PC-3 (cell line): ENCODE data around the gene CDKN3. TPM values are rescaled to one million over a fixed set of nuclear protein-coding genes. Genes with fewer than 3 reads are reported as not detected.

ENCODE experiments used
- total RNA-seq: library from RNA; depleted of rRNA; stranded (reverse); fragments of >200 nt; gene quantifications from 2 replicates; pipeline ENCODE4 v1.2.3, GENCODE V29; 2014; rRNA removed

Gene CDKN3
- total RNA-seq, 1 experiment from 2014 or later, result 434 TPM

Other genes with a start within 250 kb of the CDKN3 start
- gene CNIH1, start 44.4 kb downstream of the CDKN3 start, total RNA-seq, result 139 and 194 TPM in 2 replicates
- 45.2 and 85.2 TPM in 2 replicates for gene GMFB, start 92.0 kb downstream of the CDKN3 start, total RNA-seq
- gene CGRRF1, start 112.9 kb downstream of the CDKN3 start, total RNA-seq, result 31.3 and 31.5 TPM in 2 replicates
- 42.9 and 45.2 TPM in 2 replicates for gene SAMD4A, start 170.1 kb downstream of the CDKN3 start, total RNA-seq